HUDEP-2 (cell line): ENCODE measurements around the gene LHX6.

Experiments
- DNase-seq, 76 experiments: peaks; one replicate each; lab custom pipeline; 2025; ENCODE audit not compliant: unreplicated experiment in 76 of 76; lab: John Stamatoyannopoulos, UW

Gene LHX6

DNA sequence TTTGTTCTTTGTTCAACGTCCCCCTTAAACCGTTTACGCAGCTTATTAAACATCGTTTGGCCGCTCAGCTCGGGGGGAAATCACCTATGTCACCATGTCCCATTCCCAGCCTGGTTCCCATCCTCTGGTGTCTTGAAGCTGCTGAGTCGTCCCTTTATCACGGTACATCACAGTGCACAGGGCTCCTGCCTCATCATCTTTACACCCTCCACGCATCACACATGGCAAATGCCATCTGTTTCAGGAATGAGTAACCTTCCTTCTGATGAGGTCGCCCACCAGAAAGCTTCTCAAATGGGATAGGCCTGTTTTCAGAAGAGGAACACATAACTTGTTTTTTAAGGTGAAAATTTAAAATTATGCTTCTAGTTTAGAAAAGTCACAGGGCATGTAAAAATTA is 7.9 kb upstream of the LHX6 start:
- DNase-seq, result no peak

DNA sequence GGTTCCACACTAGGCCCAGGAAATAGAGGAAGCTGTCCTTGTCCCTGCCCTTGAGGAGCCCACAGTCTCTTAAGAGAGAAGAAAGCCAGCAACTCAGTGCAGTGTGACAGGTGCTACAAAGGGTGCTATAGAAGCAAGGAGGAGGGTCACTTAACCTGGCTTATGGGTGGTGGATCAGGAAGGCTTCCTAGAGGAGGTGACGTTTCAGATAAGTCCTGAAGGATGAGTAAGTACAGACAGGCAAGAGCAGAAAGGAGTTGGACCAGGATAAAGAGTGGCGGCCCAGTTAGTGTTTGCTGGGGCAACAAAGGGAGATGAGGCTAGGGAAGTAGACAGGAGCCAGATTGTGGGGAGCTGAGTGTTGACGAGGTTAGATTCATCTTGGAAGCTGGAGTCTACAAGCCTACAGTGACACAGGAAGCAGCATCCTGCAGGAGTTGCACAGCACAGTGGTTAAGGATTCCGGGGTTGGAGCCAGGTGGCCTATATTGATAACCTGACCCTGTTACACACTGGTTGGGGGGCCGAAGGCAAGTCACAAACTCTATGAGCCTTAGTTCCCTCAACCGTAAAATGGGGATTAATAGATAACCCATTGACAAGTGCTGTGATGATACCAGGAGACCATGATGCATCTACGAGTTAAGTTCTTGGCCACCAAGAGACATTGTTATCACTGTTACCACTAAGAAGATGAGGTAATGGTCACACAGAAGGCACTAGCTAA is 5.4 kb upstream of the LHX6 start:
- no peak for DNase-seq

DNA sequence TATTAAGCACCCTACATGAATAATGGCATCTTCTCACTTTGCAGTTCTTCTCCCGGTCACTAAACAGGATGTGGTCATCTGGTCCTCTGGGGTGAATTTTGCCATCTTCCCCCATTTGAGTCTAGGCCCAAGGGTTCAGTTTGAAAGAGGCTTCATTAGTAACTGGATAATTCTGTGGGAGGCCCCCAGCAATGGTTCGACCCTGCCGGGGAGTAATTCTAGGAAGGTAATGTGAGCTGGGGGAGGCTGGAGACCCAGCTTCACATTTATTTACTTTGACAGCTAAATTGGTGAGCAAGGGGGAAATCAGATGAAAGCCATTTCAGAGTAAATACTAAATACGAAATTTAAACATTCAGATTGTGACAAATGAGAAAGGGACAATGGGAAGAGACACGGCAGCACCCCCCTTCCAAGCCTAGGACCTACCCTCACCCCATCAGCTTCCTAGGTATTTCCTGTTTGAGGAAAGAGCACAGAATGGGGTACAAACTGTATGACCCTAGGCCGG is 4.1 kb upstream of the LHX6 start:
- no peak for DNase-seq

DNA sequence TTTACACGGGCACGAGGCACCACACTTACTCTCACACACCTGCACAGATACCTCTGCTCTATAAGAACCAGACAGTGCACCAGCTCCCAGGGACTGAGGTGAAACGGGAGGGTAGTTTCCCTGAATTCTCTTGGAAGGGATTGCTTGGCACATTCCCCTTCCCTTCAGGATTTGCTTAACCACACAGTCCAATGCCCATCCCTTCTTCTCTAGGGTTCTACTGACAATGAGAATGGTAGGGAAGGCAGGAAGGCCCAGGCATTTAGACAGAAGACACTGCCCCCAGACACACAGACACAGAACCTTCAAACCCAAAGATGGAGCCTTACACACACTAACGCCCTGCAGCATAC is 704 bp upstream of the LHX6 start:
- DNase-seq, result no peak

DNA sequence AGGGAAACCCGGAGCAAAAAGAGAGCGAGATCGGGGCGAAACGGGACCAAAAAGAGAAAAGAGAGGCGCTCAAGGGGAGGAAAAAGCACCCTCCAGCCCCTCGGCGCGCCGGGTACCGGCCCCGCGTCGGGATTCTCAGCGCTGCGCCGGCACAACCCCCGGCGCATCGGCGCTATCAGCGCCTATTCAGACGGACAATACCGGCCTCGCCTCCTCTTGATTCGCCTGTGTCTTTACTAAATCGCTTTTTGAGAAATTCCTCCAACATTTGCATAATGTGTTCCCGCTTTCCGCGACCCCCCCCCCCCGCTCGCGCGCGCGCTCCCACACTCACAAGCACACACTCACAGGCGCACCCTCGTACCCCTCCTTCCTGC is 578 bp downstream of the LHX6 start:
- no peak for DNase-seq

DNA sequence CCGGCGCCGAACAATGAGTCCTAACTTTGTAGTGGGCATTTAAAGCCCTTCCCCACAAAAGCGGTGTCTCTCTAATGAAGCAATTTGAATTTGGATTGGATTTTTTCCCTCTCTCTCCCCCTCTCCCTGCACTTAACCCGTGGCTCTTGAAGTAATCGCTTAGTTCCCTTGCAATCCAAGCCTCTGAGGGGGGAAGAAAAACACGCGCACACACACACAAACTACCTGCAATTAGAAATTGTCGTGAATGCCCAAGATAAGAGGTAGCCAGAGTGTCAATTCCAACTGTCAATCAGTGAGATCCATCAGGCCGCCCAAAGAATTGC is 1.2 kb downstream of the LHX6 start:
- DNase-seq, result no peak

DNA sequence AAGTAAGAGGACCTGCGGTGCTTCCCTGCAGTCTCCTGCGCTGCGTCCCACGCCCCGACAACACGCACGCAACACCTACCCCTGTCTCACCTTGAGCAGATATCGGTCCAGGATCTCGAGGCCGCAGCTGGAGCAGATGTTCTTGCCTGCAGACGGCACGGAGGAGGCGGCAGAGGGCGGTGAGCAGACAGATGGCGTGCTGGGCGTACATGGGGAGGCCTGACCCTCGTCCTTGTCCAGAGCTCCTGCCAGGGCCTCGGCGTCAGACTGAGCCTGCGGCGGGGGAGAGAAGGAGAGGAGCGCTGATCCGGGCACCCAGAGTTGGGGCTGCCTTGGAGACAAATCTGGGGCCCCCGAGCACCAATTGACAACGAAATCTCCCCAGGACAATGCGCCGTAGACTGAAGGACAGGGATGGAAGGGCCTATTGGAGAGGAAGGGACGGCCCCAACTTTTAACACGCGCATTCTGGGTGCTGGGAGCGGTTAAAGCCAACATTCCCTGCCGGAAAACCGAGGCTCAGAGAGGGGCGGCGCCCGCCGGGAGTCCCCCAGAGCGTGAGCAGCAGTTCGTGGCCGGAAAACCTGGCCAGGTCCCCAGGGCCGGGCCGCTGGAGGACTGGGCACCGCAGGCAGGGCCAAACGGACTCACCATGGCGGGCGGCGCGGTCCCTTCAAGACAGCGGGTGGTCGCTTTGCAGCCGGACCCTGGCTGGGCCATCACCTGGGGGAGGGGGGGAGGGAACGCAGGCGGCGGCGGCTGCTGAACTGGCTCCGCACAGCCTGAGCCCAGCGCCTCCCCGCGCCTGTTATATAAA is 1.8 kb downstream of the LHX6 start:
- no peak for DNase-seq

DNA sequence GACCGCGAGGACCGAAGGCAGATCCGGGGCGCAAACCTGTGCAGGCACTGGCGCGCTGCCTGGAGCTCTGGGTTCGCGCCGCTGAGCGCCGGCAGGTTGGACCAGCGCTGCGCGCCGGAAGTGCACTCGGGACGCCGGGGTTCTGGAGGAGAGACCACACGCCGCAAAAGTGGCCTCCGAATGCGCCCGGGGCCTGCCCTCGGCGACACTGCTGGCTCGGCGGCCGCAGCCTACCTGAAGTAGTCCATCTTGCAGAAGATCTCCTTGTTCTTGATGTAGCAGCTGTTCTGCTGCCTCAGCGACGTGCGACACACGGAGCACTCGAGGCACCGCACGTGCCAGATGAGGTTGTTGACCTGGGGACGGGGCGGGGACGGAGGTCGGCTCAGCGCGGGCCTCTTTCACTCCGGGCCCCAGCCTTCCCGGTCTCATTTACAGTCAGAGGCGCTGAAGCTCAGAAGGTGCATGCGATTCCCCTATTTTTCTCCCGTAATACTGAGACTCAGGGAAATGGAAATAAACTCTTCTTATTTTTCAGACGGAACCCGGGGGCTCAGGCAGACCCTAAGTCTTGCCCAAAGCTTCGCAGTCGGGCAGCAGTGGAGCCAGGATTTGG is 2.5 kb downstream of the LHX6 start:
- no peak for DNase-seq

DNA sequence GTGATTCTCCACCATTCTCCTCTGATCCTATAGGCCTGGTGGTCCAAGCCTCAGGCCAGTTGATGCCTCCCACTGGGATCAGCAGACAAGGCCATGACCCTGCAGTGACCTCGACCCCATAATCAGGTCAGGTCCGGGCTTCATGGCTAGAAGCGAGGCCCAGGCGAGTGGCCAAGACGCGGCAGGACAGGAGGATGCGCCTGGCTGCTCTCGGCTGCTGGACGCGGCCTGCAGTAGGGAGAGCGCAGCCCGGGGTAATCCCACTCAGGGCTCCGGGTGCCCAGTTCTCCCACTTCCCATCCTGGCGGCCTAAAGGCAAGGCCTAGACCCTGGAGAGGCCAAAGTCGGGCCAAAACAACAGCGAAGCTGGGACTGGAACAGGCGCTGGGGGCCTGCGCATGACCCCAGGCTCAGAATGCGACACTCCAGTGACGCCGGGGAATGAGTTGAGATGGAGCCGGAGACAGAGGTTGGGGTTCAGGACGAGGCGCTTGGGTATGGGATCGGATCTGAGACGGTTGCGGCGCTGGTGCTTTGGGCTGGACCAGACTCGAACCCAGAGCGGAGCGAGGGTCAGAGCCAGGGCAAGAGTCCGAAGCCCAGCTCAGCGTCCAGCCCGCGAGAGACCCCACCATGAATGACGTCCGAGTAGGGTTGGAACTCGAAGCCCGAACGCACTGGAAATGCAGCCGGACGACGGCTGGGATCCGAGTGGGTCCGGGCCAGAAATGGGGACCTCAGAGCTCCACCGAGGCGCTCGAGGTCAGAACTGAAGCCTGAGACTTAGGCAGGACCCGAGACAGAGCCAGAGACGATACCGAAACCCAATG is 3.2 kb downstream of the LHX6 start:
- DNase-seq, result no peak

DNA sequence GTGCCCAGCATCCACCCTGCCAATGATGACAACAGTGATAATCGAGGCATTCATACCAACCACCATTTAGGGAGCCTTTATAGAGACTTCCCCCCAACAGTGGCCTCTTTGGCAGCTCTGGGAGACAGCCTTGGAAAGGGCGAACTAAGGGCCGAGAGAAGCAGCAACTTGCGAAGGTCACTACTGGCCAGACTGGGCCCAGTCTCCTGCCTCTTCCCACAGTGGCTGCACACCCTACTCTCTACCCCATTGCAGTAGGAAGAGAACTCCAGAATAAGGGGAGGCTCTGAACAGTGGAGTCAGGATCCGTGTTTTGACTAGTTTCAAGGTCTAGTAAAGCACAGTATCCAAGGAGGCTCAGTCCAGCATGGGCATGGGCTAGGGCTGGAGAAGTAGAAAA is 5.3 kb downstream of the LHX6 start:
- DNase-seq, result no peak

DNA sequence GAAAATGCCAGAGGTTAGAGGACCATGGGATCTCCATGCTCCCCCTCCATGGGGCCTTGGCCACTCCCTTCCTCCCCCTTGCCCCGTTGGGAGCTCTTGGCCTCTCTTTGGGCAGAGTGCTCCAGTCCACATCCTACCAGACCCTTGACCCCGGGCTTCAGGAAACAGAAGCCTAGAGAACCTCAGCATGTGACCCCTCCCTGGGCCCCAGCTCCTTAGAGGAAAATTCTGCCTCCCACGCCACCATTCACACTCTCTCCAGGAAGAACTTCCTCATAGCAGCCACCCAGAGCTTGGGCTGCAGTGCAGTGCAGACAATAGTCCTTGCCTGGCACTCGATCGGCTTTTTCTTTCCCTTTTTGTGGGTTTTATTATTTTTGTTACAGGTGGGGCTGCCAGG is 6.0 kb downstream of the LHX6 start:
- no peak for DNase-seq

DNA sequence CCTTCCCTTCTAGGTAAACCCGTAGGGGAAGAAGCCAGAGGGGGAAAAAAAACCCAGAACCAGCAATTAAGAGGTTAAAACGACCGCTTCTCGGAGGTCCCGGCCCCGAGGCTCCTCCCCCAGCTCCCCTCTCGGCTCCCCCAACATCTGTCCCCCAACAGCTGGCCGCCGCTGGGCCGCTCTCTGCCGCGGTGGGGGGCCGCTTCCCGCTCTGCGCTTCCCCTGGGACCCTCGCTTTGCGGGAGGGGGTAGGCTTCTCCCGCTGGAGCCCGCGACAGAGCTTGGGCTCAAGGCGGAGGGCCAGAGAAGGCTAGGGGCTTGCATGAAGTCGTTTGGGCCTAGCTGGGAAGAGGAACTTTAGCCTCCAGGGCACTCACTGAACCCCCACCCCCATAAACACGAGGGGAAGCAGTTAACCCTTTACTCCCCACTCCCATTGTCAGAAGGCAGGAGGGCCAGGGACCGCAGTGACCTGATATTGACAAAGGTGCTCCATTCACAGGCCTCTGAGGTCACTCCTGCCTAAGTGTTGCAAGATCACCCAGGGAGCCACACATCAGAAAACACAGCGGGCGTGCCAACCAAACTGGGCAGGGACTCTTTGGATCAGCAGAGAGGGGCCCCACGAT is 7.5 kb downstream of the LHX6 start:
- DNase-seq, result peak in 18 of 76 experiments; percentile 7 to 54 (median 19)

DNA sequence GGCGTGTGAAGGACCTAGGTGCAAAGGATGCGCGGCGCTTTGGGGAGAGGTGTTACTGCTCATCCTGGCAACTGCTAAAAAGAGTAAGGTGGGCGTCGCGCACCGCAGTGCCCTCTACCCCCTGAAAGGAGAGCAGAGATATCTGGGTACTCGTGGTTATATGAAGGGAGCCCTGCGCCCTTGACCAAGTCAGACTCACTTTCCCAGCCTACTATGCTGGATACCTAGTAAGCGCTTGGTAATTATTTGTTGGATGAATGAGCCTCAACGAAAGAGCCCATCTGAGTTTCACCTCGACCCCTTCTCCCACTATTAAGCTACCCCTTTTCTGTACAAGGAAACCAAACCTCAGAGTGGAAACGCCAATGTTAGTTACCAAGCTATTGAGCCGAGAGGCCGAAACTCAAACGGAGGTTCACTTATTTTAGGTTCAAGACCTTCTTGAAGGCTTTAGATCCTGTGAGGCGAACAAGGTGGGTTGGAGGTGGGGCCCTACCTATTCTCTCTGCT is 8.0 kb downstream of the LHX6 start:
- DNase-seq, result no peak

DNA sequence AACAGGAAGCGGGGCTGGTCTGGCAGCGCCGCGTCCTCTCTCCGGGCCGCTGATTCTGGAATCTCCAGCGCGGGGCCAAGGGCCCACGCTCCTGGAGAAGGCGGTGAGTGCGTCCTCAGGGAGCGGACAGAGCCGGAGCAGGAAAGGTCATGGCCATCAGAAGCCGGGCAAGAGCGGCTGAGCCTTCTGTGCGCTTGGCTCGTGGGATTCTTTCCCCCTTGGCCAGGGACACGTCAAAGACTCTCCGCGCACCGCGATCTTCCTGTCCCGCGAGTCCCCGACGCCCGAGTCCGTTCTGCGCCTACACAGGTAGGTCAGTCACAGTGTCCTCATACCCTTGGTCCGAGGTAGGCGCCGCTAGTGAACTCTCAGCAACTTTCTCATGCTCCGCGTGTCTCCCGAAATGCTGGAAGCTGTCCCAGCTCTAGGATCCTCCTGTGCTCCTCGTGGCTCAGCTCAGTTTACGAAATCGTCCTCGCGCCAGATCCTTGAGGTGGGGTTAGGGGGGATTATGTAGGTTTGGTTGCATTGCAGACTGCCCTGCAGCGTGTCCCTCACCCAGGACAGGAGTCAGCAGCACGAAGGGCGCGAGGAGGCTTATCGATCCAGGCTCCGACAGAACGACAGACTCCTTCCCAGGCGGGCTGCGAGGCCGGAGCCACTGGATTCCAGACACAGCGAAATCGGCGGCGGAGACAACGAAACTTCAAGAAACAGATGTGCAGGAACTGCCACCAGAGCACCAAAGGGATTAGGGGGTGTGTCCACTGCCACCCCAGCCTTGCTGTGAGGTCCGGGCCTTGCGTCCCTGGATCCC is 8.7 kb downstream of the LHX6 start:
- no peak for DNase-seq

DNA sequence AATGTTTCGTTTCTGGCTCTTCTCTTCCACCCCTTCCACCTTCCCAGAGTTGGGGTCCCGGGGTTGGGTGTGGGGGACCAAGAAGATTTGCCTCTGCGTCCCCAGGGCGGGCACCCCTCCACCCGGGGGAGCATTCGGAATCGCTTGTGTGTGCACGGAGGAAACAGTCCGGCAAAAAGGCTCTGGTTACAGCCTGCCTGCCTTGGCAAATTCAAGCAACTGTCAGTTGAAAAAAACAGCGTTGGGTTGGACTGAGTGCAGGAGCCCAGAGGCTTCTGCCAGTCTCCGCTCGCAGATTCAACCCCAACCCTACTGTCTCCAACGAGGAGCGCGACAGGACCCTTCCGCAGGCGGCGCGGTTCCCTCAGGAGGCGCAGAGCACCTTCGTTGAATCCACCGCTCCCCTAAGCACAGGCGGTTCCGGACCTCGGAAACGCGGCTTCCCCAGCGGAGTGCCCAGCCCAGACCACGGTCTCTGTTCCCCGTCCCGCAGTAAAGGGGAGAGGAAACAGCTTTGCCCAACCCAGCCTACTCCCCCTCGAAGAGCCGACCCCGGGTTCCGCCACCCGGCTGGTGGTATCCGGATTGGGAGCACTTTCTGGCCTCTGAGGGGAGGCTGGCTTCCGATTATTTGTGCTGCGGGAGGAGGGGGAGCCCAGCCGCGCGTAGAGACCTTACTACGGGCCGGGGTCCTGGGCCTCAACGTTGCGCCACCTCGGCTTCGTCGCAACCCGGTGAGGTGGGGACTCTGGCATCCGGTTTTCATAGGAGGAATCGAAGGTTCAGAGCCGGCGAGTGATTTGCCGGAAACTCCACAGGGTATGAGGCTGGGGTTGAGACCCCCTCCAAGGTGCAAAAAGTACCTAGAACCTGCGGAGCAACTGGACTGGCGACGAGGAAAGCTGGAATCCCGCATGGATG is 9.6 kb downstream of the LHX6 start:
- DNase-seq, result peak in 1 of 76 experiments; percentile 14

DNA sequence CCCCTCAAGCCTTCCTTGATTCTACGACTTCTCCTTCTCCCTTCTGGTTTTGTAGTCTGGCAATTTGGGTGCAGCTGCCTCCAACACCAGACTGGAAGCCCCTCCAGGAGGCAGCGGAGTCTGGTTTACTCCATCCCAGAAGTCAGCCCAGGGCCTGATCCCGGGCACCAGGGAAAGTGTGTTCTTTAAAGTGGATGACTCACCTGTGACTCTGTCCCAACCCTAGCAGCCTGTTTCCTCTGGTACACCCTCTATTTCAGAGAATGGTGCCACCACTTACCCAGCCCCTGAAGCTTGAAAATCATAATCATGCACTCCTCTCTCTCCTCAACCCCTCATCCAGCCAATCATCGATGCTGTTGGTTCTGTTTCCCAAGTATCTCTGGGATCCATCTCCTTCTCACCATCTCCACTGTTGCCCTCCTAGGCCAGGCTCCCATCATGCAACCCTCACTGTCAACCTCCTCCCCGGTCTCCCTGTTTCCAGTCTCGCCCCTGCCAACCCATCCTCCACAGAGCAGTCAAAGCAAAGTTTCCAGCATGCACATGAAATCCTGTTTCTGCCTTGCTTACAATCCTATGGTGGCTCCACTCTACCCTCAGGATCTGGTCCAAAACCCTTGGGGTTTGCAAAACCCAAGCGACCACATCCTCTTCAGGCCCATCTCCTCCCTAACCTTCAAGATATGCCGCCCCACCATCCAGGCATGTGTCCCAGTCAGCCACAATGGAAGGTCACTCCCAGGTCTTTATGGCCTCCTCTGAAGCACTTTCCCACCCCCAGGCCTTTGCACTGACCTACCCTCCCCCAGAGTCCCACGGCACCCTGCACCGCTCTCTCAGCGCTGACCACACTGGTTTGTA is 10.5 kb downstream of the LHX6 start:
- no peak for DNase-seq

DNA sequence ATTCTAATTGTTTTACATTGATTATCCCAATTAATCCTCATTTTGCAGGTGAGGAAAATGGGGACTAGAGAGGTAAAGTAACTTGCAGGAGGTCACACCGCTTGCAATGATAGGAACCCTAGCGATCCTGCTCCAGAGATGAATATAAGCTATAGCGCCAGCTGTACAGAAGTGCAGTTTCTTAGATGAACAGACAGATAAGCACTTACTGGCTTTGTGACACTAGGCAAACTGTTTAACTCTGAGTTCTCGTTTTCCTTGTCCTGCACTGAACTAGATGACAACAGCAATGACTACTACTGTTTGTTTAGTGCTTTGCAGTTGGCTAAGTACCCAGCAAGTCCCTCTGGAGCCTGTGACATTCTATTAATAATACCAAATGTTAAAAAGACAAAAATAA is 11.1 kb downstream of the LHX6 start:
- DNase-seq, result peak in 4 of 76 experiments; percentile 10 to 31 (median 15)
